ENCODE data around the gene ZNF236.

DNA sequence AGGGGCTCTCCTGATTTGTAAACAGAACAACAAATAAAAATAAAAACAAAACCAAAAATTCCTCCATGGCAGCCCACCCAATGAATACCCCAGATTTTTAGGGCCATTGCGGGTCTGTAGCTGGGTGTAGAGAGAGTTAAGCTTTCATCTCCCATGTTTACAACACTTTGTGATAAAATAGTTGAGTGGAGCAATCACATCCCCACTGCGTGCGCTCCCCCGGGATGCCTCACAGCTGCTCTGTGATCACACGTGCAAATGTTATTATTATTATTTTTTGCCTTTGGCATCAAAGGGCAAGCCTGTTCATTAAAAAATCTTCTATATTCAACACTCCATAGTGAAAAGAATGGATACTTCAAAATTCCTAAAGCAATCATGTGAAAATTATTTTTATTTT, 192.2 kb downstream of the ZNF236 start:
- no peak for TF ChIP-seq SMAD1 (IDR thresholded peaks at IDR 0.05; ENCODE audit: low read depth, partially characterized antibody)
- TF ChIP-seq POLR2A (IDR thresholded peaks at IDR 0.05; ENCODE audit: low read depth, low read length): no peak
- TF ChIP-seq, protein P1, sequence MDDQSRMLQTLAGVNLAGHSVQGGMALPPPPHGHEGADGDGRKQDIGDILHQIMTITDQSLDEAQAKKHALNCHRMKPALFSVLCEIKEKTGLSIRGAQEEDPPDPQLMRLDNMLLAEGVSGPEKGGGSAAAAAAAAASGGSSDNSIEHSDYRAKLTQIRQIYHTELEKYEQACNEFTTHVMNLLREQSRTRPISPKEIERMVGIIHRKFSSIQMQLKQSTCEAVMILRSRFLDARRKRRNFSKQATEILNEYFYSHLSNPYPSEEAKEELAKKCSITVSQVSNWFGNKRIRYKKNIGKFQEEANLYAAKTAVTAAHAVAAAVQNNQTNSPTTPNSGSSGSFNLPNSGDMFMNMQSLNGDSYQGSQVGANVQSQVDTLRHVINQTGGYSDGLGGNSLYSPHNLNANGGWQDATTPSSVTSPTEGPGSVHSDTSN (IDR thresholded peaks at IDR 0.05; ENCODE audit: insufficient replicate concordance, low read depth, low read length): no peak
- no peak for TF ChIP-seq CTCF (IDR thresholded peaks at IDR 0.05 in 2 of 3, conservative IDR thresholded peaks at IDR 0.05 in 1 of 3; ENCODE audit: control insufficient read depth in 2 of 3, extremely low read depth in 1 of 3, insufficient read depth in 1 of 3, low read depth in 3 of 3, low read length in 3 of 3)
- TF ChIP-seq POLR2AphosphoS5 (IDR thresholded peaks at IDR 0.05; ENCODE audit: low read length): no peak
- TF ChIP-seq, protein P2, sequence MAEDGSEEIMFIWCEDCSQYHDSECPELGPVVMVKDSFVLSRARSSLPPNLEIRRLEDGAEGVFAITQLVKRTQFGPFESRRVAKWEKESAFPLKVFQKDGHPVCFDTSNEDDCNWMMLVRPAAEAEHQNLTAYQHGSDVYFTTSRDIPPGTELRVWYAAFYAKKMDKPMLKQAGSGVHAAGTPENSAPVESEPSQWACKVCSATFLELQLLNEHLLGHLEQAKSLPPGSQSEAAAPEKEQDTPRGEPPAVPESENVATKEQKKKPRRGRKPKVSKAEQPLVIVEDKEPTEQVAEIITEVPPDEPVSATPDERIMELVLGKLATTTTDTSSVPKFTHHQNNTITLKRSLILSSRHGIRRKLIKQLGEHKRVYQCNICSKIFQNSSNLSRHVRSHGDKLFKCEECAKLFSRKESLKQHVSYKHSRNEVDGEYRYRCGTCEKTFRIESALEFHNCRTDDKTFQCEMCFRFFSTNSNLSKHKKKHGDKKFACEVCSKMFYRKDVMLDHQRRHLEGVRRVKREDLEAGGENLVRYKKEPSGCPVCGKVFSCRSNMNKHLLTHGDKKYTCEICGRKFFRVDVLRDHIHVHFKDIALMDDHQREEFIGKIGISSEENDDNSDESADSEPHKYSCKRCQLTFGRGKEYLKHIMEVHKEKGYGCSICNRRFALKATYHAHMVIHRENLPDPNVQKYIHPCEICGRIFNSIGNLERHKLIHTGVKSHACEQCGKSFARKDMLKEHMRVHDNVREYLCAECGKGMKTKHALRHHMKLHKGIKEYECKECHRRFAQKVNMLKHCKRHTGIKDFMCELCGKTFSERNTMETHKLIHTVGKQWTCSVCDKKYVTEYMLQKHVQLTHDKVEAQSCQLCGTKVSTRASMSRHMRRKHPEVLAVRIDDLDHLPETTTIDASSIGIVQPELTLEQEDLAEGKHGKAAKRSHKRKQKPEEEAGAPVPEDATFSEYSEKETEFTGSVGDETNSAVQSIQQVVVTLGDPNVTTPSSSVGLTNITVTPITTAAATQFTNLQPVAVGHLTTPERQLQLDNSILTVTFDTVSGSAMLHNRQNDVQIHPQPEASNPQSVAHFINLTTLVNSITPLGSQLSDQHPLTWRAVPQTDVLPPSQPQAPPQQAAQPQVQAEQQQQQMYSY (CRISPR knock-in tag; IDR thresholded peaks at IDR 0.05): no peak
- no peak for TF ChIP-seq SIN3A (IDR thresholded peaks at IDR 0.05; ENCODE audit: low read depth, low read length)
- TF ChIP-seq EZH2 (IDR thresholded peaks at IDR 0.05; ENCODE audit: borderline replicate concordance, control insufficient read depth, low read depth, low read length): no peak
- TF ChIP-seq YY1 (IDR thresholded peaks at IDR 0.05; ENCODE audit: low read depth, low read length): no peak
- TF ChIP-seq, protein P3, sequence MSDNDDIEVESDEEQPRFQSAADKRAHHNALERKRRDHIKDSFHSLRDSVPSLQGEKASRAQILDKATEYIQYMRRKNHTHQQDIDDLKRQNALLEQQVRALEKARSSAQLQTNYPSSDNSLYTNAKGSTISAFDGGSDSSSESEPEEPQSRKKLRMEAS (IDR thresholded peaks at IDR 0.05; ENCODE audit: low read depth, low read length): no peak
- no peak for TF ChIP-seq ZSCAN29 (IDR thresholded peaks at IDR 0.05)
- TF ChIP-seq NR2F1 (conservative IDR thresholded peaks at IDR 0.05): no peak
- TF ChIP-seq HCFC1 (IDR thresholded peaks at IDR 0.05; ENCODE audit: low read length): no peak
- TF ChIP-seq HDGF (IDR thresholded peaks at IDR 0.05): no peak
